NT2/D1 (cell line): ENCODE measurements around the gene CATSPERB.

ENCODE experiments used
- DNase-seq: peaks from one replicate; pipeline ENCODE4 v3.0.0-alpha.2; 2011; ENCODE audit warnings: low read depth, low spot score
- H3K27me3 ChIP-seq: 2 replicates; pipeline ENCODE4 v1.6.0; 2011; ENCODE audit warnings: mild to moderate bottlenecking; ENCODE audit not compliant: insufficient read length, insufficient read depth
- H3K36me3 ChIP-seq: 2 replicates; pipeline ENCODE4 v1.6.1; 2011; ENCODE audit warnings: mild to moderate bottlenecking, low read length, mixed read lengths; ENCODE audit not compliant: insufficient read depth, insufficient read length
- H3K4me1 ChIP-seq: 2 replicates; pipeline ENCODE4 v1.5.1; 2011; ENCODE audit not compliant: insufficient read depth, insufficient read length
- H3K4me3 ChIP-seq: 2 replicates; pipeline ENCODE4 v1.5.1; 2011; ENCODE audit warnings: low read depth; ENCODE audit not compliant: insufficient read length
- H3K9ac ChIP-seq: 2 replicates; pipeline ENCODE4 v1.6.0; 2011; ENCODE audit warnings: low read depth; ENCODE audit not compliant: insufficient read length
- H3K9me3 ChIP-seq: 2 replicates; pipeline ENCODE4 v1.5.1; 2011; ENCODE audit warnings: mild to moderate bottlenecking, low read length; ENCODE audit not compliant: insufficient read depth
- SUZ12 ChIP-seq: IDR thresholded peaks from 2 replicates; pipeline ENCODE4 v1.6.1; 2011; ENCODE audit not compliant: insufficient read length, insufficient read depth; ENCODE audit errors: extremely low read depth
- YY1 ChIP-seq: IDR thresholded peaks from 2 replicates; pipeline ENCODE4 v1.6.1; 2011; ENCODE audit not compliant: insufficient read length, insufficient read depth
- ZNF274 ChIP-seq: IDR thresholded peaks from 2 replicates; pipeline ENCODE4 v1.6.1; 2011; ENCODE audit warnings: mild to moderate bottlenecking, low read depth, low read length

The CATSPERB gene

GRCh38 chr14:91716999-91717398 lies 14.9 kb downstream of the CATSPERB start:
- no peaks in the 10 kb centered on the region for H3K27me3 ChIP-seq
- no peak overlapping the region for H3K4me3 ChIP-seq
- H3K9ac ChIP-seq: no peak overlapping the region
- no peaks in the 10 kb centered on the region for H3K36me3 ChIP-seq
- no peaks in the 10 kb centered on the region for H3K9me3 ChIP-seq
- no peaks in the 10 kb centered on the region for H3K4me1 ChIP-seq
- DNase-seq: no peak
- TF ChIP-seq SUZ12: no peak
- no peak for TF ChIP-seq YY1
- no peak for TF ChIP-seq ZNF274

- Histone ChIP-seq H3K4me1 (no peaks in the 10 kb centered on the region), H3K9me3 (no peaks in the 10 kb centered on the region), H3K36me3 (no peaks in the 10 kb centered on the region), H3K9ac (no peak overlapping the region), H3K4me3 (no peak overlapping the region), H3K27me3 (no peaks in the 10 kb centered on the region)
- TF ChIP-seq YY1 (no peak), SUZ12 (no peak), ZNF274 (no peak)
- no peak for DNase-seq
These were observed 17.1 kb downstream of the CATSPERB start for GRCh38 chr14:91714805-91715204.

GRCh38 chr14:91708795-91709194 lies 23.1 kb downstream of the CATSPERB start:
- Histone ChIP-seq H3K4me1 (no peaks in the 10 kb centered on the region), H3K9me3 (peaks cover 5% of the 10 kb centered on the region; the same call in 1 of the 2 replicates), H3K4me3 (no peak overlapping the region), H3K36me3 (no peaks in the 10 kb centered on the region), H3K9ac (no peak overlapping the region), H3K27me3 (no peaks in the 10 kb centered on the region)
- no peak for DNase-seq
- TF ChIP-seq SUZ12 (no peak), YY1 (no peak), ZNF274 (no peak)

GRCh38 chr14:91706996-91707395 lies 24.9 kb downstream of the CATSPERB start:
- Histone ChIP-seq H3K36me3 (no peaks in the 10 kb centered on the region), H3K4me1 (no peaks in the 10 kb centered on the region), H3K27me3 (no peaks in the 10 kb centered on the region), H3K9me3 (peaks cover 5% of the 10 kb centered on the region; the same call in 1 of the 2 replicates), H3K4me3 (no peak overlapping the region), H3K9ac (no peak overlapping the region)
- no peak for TF ChIP-seq ZNF274
- TF ChIP-seq SUZ12: no peak
- TF ChIP-seq YY1: no peak
- DNase-seq: no peak

GRCh38 chr14:91694643-91695042 lies 37.2 kb downstream of the CATSPERB start:
- no peaks in the 10 kb centered on the region for H3K4me1 ChIP-seq
- no peak for DNase-seq
- H3K9me3 ChIP-seq: peaks cover 11% of the 10 kb centered on the region
- H3K36me3 ChIP-seq: no peaks in the 10 kb centered on the region
- no peak for TF ChIP-seq SUZ12
- TF ChIP-seq ZNF274: no peak
- TF ChIP-seq YY1: no peak
- no peak overlapping the region for H3K9ac ChIP-seq
- no peak overlapping the region for H3K4me3 ChIP-seq
- no peaks in the 10 kb centered on the region for H3K27me3 ChIP-seq

GRCh38 chr14:91693346-91693745 lies 38.5 kb downstream of the CATSPERB start:
- Histone ChIP-seq H3K36me3 (no peaks in the 10 kb centered on the region), H3K4me1 (no peaks in the 10 kb centered on the region), H3K9ac (no peak overlapping the region), H3K9me3 (peaks cover 11% of the 10 kb centered on the region), H3K27me3 (no peaks in the 10 kb centered on the region), H3K4me3 (no peak overlapping the region)
- no peak for DNase-seq
- TF ChIP-seq SUZ12 (no peak), YY1 (no peak), ZNF274 (no peak)

GRCh38 chr14:91692075-91692474 lies 39.8 kb downstream of the CATSPERB start:
- DNase-seq: no peak
- Histone ChIP-seq H3K36me3 (no peaks in the 10 kb centered on the region), H3K9me3 (peaks cover 11% of the 10 kb centered on the region), H3K4me3 (no peak overlapping the region), H3K4me1 (no peaks in the 10 kb centered on the region), H3K27me3 (no peaks in the 10 kb centered on the region), H3K9ac (no peak overlapping the region)
- no peak for TF ChIP-seq ZNF274
- no peak for TF ChIP-seq YY1
- no peak for TF ChIP-seq SUZ12
